NCI-H1105 treated with DMSO at 0.1 percent for 48 hours (cell line): ENCODE results near the gene ING2.
"Not testable (repeated sequence)": the region's sequence is repeated elsewhere in the genome, so short reads cannot be mapped to it uniquely, and the experiment has no call there.

Experiments
- DNase-seq: peaks from one replicate; lab custom pipeline; 2025; lab: John Stamatoyannopoulos, UW

The ING2 gene

GRCh38 chr4:183504930-183505610 lies at the start of gene ING2:
TSS of gene ING2 (plus strand) at chr4:183505058. CDS start at chr4:183505196, 138 bp downstream.
- peak; percentile 47 for DNase-seq

- no peak for DNase-seq
These were observed 49.2 kb upstream of the ING2 start for GRCh38 chr4:183455431-183456195.

- no peak for DNase-seq
These were observed 46.9 kb upstream of the ING2 start for GRCh38 chr4:183458005-183458404.

- DNase-seq = not testable (repeated sequence)
These were observed 40.8 kb upstream of the ING2 start for GRCh38 chr4:183463903-183464619.

- not testable (repeated sequence) for DNase-seq
These were observed 39.0 kb upstream of the ING2 start for GRCh38 chr4:183465879-183466278.

GRCh38 chr4:183467246-183467645 lies 37.6 kb upstream of the ING2 start:
- no peak for DNase-seq

GRCh38 chr4:183468210-183469095 lies 36.4 kb upstream of the ING2 start:
- no peak for DNase-seq

GRCh38 chr4:183469285-183469684 lies 35.6 kb upstream of the ING2 start:
- no peak for DNase-seq

- DNase-seq = no peak
These were observed 34.9 kb upstream of the ING2 start for GRCh38 chr4:183469936-183470335.

GRCh38 chr4:183470821-183471220 lies 34.0 kb upstream of the ING2 start:
- DNase-seq = no peak

GRCh38 chr4:183471946-183472708 lies 32.7 kb upstream of the ING2 start:
- peak; percentile 50 for DNase-seq

GRCh38 chr4:183478123-183478522 lies 26.7 kb upstream of the ING2 start:
- DNase-seq = no peak

- DNase-seq = no peak
These were observed 25.9 kb upstream of the ING2 start for GRCh38 chr4:183478926-183479325.

GRCh38 chr4:183482515-183483095 lies 22.3 kb upstream of the ING2 start:
- DNase-seq = not testable (repeated sequence)

GRCh38 chr4:183483997-183484396 lies 20.9 kb upstream of the ING2 start:
- no peak for DNase-seq

- no peak for DNase-seq
These were observed 19.3 kb upstream of the ING2 start for GRCh38 chr4:183485411-183486160.

GRCh38 chr4:183492791-183493222 lies 12.1 kb upstream of the ING2 start:
- no peak for DNase-seq

GRCh38 chr4:183493246-183493645 lies 11.6 kb upstream of the ING2 start:
- no peak for DNase-seq

- no peak for DNase-seq
These were observed 9.7 kb upstream of the ING2 start for GRCh38 chr4:183495184-183495583.

- peak; percentile 36 for DNase-seq
These were observed 5.5 kb upstream of the ING2 start for GRCh38 chr4:183499389-183499788.
